ENCODE data around the gene SLC1A3.

DNA sequence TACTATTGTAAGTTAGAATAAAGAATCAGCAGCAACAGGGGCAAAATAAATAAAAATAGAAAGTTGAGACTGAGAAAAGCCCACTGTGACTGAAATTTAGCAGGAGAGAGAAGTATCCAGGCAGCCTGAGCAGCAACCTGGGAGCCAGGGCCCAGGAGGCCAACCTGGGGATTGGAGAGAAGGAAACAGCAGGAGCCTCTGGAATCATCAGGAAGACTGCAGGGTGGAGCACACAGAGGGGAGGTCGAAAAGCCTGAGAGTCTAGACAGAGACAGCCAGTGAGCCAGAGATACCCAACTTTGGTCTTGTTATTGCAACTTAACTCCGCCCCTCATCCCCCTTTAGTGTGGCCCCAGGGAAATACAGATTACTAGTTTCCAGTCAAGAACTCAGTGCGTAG, 98.6 kb downstream of the SLC1A3 start:
- TF ChIP-seq SP1 (IDR thresholded peaks at IDR 0.05) (no peak), BHLHE40 (IDR thresholded peaks at IDR 0.05; ENCODE audit: borderline replicate concordance) (no peak), HDGF (IDR thresholded peaks at IDR 0.05; ENCODE audit: borderline replicate concordance) (no peak), ARNT (IDR thresholded peaks at IDR 0.05) (no peak), FOXM1 (IDR thresholded peaks at IDR 0.05; ENCODE audit: borderline replicate concordance) (no peak), CTBP1 (IDR thresholded peaks at IDR 0.05; ENCODE audit: borderline replicate concordance) (no peak), ZNF384 (IDR thresholded peaks at IDR 0.05) (no peak), PKNOX1 (IDR thresholded peaks at IDR 0.05) (no peak), ELF4 (IDR thresholded peaks at IDR 0.05) (no peak), FOXA1 (IDR thresholded peaks at IDR 0.05) (no peak)
